Stomach (tissue), 9 donors: ENCODE results near the gene HSD17B2. TPM values are rescaled to one million over a fixed set of nuclear protein-coding genes. Genes with fewer than 3 reads are reported as not detected.

Source experiments
- DNase-seq, 2 donors: peaks; one replicate each; pipeline versions ENCODE4 v3.0.0 to v3.0.0-alpha.2; 2013 to 2019
- H3K27ac ChIP-seq, 5 donors: fragments of 200-600 bp in 4 of 5; sonication (generic) in 4 of 5; one replicate each; pipeline ENCODE4 v1.5.1; 2013 to 2019; ENCODE audit warnings: mild to moderate bottlenecking in 1 of 5, moderate library complexity in 1 of 5
- H3K27me3 ChIP-seq, 3 donors: fragments of 200-600 bp; sonication (generic); one replicate each; pipeline ENCODE4 v1.5.1; 2017 to 2019; ENCODE audit warnings: mixed run types in 1 of 3
- H3K36me3 ChIP-seq, 4 donors: fragments of 200-600 bp; sonication (generic); 1 replicate in 3 of 4; 2 replicates in 1 of 4; pipeline ENCODE4 v1.5.1; 2016 to 2019
- H3K4me1 ChIP-seq, 4 donors: fragments of 200-600 bp; sonication (generic); one replicate each; pipeline ENCODE4 v1.5.1; 2016 to 2019
- H3K4me3 ChIP-seq, 4 donors: fragments of 200-600 bp; sonication (generic) in 3 of 4; one replicate each; pipeline ENCODE4 v1.5.1; 2016 to 2019; ENCODE audit warnings: mild to moderate bottlenecking in 1 of 4
- H3K9me3 ChIP-seq, 4 donors: fragments of 200-600 bp; sonication (generic); one replicate each; pipeline ENCODE4 v1.5.1; 2016 to 2019
- EP300 ChIP-seq: sonication (generic); formaldehyde crosslinking; IDR thresholded peaks from one replicate; pipeline ENCODE4 v1.6.1; 2017; ENCODE audit warnings: antibody characterized with exemption
- POLR2A ChIP-seq, 4 donors: fragments of 450-650 bp; IDR thresholded peaks; one replicate each; pipeline ENCODE4 v1.6.1; 2016; ENCODE audit warnings: antibody characterized with exemption in 4 of 4, control low read depth in 2 of 4, mild to moderate bottlenecking in 1 of 4, moderate library complexity in 1 of 4
- POLR2AphosphoS5 ChIP-seq, 3 donors: sonication (generic); formaldehyde crosslinking; IDR thresholded peaks; one replicate each; pipeline ENCODE4 v1.6.1; 2016; ENCODE audit warnings: antibody characterized with exemption in 3 of 3
- WGBS, 5 donors: extraction: QIAGEN DNeasy Blood & Tissue Kit in 3 of 5; methylation state at CpG; one replicate each; pipeline versions ENCODE4 v1.1.5 to v1.1.7; 2013 to 2018; 5-methylcytosine and 5-hydroxymethylcytosine counted together
- intact Hi-C: fragments of 100-400 bp; cut with DNase I; formaldehyde crosslinking; loops from one replicate; pipeline ENCODE4 v1.15.1; 2023; ENCODE audit warnings: low total_unique reads
- polyA plus RNA-seq, 3 donors: library from polyadenylated mRNA; stranded (reverse); fragments of 200-250 nt; gene quantifications; one replicate each; pipeline ENCODE4 v1.2.3, GENCODE V29; 2013
- total RNA-seq, 5 donors: library from RNA; depleted of rRNA; stranded (reverse); fragments of >200 nt; gene quantifications; one replicate each; pipeline versions ENCODE4 v1.1.0 to v1.2.3, GENCODE V29; 2014 to 2016
- TF ChIP-seq, protein P1 (sequence below), 7 experiments: fragments of 450-650 bp in 4 of 7; fragments of 200-600 bp in 3 of 7; sonication (generic) in 3 of 7; IDR thresholded peaks; one replicate each; pipeline ENCODE4 v1.5.1; 2016 to 2019; ENCODE audit warnings: antibody characterized with exemption in 7 of 7, control low read depth in 2 of 7, mild to moderate bottlenecking in 1 of 7
- donor health status: healthy with polysubstance abuse.
- donor health status: Bipolar disorder and iron deficiency.
- donor health status: healthy.

HSD17B2 gene
- total and polyA plus RNA-seq, 8 donors: 6.6 to 25.7 (median 15.2) TPM; not detected in 1

DNA sequence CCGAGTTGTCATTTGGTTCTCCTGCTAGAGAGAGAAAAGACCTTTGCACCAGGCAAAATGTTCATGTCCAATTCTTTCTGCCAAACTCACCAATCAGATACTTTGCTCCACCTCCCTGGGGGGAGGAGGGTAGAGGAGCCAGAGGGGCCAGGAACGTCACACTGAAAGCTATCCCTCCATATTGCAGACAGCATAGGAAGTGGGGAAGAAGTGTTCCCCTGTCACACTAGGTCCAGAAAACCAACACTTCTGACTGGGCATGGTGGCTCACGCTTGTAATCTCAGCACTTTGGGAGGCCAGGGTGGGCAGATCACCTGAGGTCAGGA, 9.5 kb downstream of the HSD17B2 start:
- Histone ChIP-seq H3K4me1 (peaks cover 0 to 31% (median 9%) of the 10 kb centered on the region in 4 donors), H3K9me3 (no peaks in the 10 kb centered on the region), H3K27ac (peak overlapping the region in 2 of 5 donors; percentile 17 to 53), H3K27me3 (no peaks in the 10 kb centered on the region), H3K36me3 (no peaks in the 10 kb centered on the region), H3K4me3 (no peak overlapping the region)
- WGBS, 5 donors: 81 to 91% (median 88%) methylated on average over 3 of the region's 3 CpGs
- no peak for DNase-seq
- intact Hi-C loops: no loop called here
- TF ChIP-seq EP300: no peak
- TF ChIP-seq, protein P1, sequence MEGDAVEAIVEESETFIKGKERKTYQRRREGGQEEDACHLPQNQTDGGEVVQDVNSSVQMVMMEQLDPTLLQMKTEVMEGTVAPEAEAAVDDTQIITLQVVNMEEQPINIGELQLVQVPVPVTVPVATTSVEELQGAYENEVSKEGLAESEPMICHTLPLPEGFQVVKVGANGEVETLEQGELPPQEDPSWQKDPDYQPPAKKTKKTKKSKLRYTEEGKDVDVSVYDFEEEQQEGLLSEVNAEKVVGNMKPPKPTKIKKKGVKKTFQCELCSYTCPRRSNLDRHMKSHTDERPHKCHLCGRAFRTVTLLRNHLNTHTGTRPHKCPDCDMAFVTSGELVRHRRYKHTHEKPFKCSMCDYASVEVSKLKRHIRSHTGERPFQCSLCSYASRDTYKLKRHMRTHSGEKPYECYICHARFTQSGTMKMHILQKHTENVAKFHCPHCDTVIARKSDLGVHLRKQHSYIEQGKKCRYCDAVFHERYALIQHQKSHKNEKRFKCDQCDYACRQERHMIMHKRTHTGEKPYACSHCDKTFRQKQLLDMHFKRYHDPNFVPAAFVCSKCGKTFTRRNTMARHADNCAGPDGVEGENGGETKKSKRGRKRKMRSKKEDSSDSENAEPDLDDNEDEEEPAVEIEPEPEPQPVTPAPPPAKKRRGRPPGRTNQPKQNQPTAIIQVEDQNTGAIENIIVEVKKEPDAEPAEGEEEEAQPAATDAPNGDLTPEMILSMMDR (IDR thresholded peaks at IDR 0.05): no peak
- no peak for TF ChIP-seq POLR2A (IDR thresholded peaks at IDR 0.05)

DNA sequence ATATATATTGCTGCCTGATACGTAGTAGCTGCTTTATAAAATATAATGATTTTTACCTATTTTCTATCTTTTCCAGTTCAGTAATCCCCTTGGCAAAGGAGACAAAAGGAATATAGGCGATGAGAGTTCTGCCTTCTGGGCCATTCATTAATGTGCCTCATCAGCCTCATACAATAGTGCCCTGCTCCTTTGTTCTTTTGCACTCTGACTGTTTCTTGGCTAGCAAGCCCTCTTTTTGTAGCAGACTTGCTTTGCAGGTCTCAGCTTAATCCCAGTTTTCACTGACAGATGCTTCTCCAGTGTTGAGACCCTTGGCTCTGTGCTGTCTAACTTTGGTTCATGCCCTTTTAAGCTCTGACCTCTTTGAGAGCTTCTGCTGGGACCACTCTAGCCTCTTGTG, 10.4 kb downstream of the HSD17B2 start:
- TF ChIP-seq EP300: no peak
- no peak for TF ChIP-seq POLR2A (IDR thresholded peaks at IDR 0.05)
- TF ChIP-seq POLR2AphosphoS5 (IDR thresholded peaks at IDR 0.05): no peak
- TF ChIP-seq, protein P1 (IDR thresholded peaks at IDR 0.05): no peak
- Histone ChIP-seq H3K27me3 (no peaks in the 10 kb centered on the region), H3K27ac (no peak overlapping the region), H3K36me3 (no peaks in the 10 kb centered on the region), H3K9me3 (no peaks in the 10 kb centered on the region), H3K4me1 (peaks cover 6 to 40% (median 15%) of the 10 kb centered on the region in 4 donors), H3K4me3 (no peak overlapping the region)
- intact Hi-C loops: no loop called here
- WGBS, 5 donors: 33 to 84% (median 47%) methylated on average over 2 of the region's 2 CpGs
- no peak for DNase-seq

DNA sequence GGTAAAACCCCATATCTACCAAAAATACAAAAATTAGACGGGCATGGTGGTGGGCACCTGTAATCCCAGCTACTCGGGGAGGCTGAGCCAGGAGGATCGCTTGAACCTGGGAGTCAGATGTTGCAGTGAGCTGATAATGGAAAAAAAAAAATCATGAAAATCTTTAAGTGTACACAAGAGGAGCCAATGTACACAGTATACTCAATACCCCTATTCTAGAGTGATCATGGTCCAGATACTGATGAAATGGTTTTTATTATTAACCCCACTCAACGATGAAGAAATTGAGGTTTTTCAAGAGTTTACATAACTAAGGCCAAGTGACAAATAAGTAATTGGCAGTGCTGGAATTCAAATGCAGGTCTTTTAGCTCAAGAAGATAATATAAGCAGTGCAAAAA, 11.5 kb downstream of the HSD17B2 start:
- H3K4me3 ChIP-seq: no peak overlapping the region
- H3K4me1 ChIP-seq: peaks cover 10 to 41% (median 22%) of the 10 kb centered on the region in 4 donors
- H3K27me3 ChIP-seq: no peaks in the 10 kb centered on the region
- intact Hi-C loops: no loop called here
- no peak for DNase-seq
- H3K9me3 ChIP-seq: no peaks in the 10 kb centered on the region
- no peak for TF ChIP-seq POLR2A (IDR thresholded peaks at IDR 0.05)
- 78 to 85% (median 81%) methylated on average over 4 of the region's 4 CpGs for WGBS, 5 donors
- no peaks in the 10 kb centered on the region for H3K36me3 ChIP-seq
- no peak overlapping the region for H3K27ac ChIP-seq

DNA sequence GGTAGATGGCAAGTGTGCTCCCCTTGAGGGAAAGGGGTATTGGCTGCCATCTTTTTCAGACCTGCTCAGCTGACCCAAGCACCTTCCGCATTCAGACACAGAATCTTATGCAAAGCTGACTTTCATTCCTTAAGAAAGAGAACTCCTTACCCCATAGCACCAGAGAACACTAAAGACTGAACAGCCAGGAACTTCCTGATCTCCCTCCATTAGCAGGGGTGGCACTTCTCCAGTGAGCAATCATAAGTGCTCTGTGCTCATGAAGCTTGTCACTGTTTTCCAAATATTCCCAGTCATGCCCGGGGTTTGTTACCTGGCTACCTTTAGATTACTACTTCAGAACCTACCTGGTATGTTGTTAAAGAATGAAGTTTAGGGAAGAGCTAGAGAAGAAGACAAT, 11.9 kb downstream of the HSD17B2 start:
- WGBS, 5 donors: 67 to 92% (median 71%) methylated on average over 2 of the region's 2 CpGs
- Histone ChIP-seq H3K4me1 (peaks cover 14 to 41% (median 26%) of the 10 kb centered on the region in 4 donors), H3K27ac (no peak overlapping the region), H3K36me3 (no peaks in the 10 kb centered on the region), H3K27me3 (no peaks in the 10 kb centered on the region), H3K4me3 (no peak overlapping the region), H3K9me3 (no peaks in the 10 kb centered on the region)
- intact Hi-C loops: no loop called here
- DNase-seq: no peak
- no peak for TF ChIP-seq POLR2A (IDR thresholded peaks at IDR 0.05)
- TF ChIP-seq EP300: no peak
- TF ChIP-seq POLR2AphosphoS5 (IDR thresholded peaks at IDR 0.05): no peak
- TF ChIP-seq, protein P1 (IDR thresholded peaks at IDR 0.05): no peak

DNA sequence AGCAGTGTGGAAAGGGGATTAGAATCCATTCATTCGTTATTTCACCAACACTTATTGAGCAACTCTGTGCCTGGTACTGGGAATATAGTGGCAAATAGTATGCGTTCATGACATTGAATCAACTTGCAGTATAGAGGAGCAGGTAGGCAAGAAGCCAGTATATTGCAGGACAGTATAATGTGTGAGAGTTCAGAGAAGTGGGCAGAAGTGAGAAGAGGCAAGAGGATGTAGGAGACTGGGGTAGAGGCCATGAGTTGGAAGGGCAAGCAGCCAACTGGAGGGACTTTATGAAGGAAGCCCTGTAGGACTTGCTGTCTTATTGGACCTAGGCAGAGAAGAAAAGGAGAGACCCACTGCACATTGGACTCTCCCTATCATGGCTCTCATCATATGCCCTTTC, 12.3 kb downstream of the HSD17B2 start:
- no peaks in the 10 kb centered on the region for H3K9me3 ChIP-seq
- H3K4me3 ChIP-seq: no peak overlapping the region
- no peak for TF ChIP-seq POLR2A (IDR thresholded peaks at IDR 0.05)
- no peak for TF ChIP-seq EP300
- TF ChIP-seq, protein P1 (IDR thresholded peaks at IDR 0.05): no peak
- TF ChIP-seq POLR2AphosphoS5 (IDR thresholded peaks at IDR 0.05): no peak
- no peak overlapping the region for H3K27ac ChIP-seq
- WGBS, 5 donors: 47 to 67% (median 64%) methylated on average over 2 of the region's 2 CpGs
- H3K36me3 ChIP-seq: no peaks in the 10 kb centered on the region
- no peak for DNase-seq
- peaks cover 16 to 41% (median 29%) of the 10 kb centered on the region in 4 donors for H3K4me1 ChIP-seq
- no peaks in the 10 kb centered on the region for H3K27me3 ChIP-seq
- intact Hi-C loops: no loop called here
